IPS-18a (cell line): ENCODE data around the gene MRGPRF.
"Not testable (repeated sequence)": the region's sequence is repeated elsewhere in the genome, so short reads cannot be mapped to it uniquely, and the experiment has no call there.

ENCODE experiments used
- H3K27ac ChIP-seq: one replicate; pipeline ENCODE4 v1.5.1; 2013; ENCODE audit warnings: low read length
- H3K27me3 ChIP-seq: one replicate; pipeline ENCODE4 v1.6.1; 2013; ENCODE audit warnings: mild to moderate bottlenecking, low read length; ENCODE audit not compliant: control insufficient read depth, insufficient read depth
- H3K36me3 ChIP-seq: one replicate; pipeline ENCODE4 v1.6.1; 2013; ENCODE audit warnings: low read depth, low read length; ENCODE audit not compliant: control insufficient read depth
- H3K4me1 ChIP-seq: one replicate; pipeline ENCODE4 v1.6.1; 2013; ENCODE audit warnings: low read depth, low read length; ENCODE audit not compliant: control insufficient read depth
- H3K4me3 ChIP-seq: one replicate; pipeline ENCODE4 v1.5.1; 2013; ENCODE audit warnings: low read length
- H3K9ac ChIP-seq: one replicate; pipeline ENCODE4 v1.6.1; 2013; ENCODE audit warnings: mild to moderate bottlenecking, low read length, moderate library complexity
- H3K9me3 ChIP-seq: one replicate; pipeline ENCODE4 v1.6.1; 2013; ENCODE audit warnings: low read depth, low read length; ENCODE audit not compliant: control insufficient read depth

MRGPRF gene

DNA sequence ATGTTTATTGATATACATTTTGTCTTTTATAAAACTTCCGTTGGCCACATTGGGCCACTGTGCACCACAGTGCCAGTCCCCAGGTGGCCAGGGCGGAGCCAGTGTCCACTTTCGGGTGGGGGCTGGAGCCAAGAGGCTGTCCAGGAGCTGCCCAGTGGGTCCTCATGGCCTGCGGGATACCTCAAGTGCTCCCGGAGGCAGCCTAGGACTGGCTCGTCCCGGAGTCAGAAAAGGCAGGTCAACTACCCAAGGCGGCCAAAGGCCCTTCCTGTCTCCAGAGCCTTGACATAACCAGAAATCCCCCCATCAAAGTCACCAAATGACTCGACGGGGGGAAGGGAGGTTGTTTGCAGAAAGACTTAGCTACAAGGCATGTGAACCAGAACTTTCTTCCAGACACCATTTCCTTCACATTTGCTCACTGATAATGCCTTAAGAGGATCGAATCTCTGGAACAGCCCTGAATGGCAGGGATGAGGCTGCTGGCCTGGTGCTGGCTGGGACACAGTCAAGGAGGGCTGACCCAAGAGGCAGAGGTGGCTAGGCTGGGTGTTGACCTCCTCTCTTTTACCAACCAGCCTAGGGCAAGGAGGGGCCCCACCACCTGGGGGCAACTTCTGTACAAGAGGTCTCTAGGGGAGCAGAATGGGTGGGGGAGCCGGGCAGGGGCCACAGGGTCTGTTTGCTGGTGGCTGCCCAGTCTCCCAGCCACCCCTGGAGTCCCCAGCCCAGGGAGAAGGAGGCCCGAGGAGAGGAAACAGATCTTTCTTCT is 8.4 kb downstream of the MRGPRF start:
- Histone ChIP-seq H3K9me3 (no peaks in the 10 kb centered on the region), H3K4me1 (no peaks in the 10 kb centered on the region), H3K4me3 (no peak overlapping the region), H3K9ac (no peak overlapping the region), H3K27ac (no peak overlapping the region), H3K36me3 (no peaks in the 10 kb centered on the region), H3K27me3 (no peaks in the 10 kb centered on the region)

DNA sequence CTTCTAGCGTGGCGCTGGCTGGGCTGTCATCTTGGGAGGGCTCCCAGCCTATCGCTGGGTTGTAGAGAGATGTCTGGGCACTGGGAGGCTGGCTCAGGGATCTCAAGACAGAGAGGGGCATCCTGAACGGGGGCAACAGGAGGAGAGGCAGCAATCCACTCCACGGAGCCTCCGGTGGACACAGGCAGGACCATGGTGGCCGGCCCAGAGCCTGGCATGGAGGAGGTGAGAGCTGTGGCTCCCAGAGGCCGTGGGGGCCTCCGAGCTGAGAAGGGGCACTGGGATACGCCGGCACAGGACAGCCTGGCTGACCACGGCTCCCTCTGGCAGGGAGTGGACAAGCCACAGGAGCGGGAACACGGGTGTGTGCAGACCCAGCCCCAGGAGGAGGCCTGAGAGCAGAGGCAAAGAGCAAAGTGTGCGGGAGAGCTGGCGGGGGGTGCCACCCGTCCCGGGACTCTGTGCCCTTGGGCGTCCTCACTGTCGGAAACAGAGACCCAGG is 9.1 kb downstream of the MRGPRF start:
- H3K27me3 ChIP-seq = no peaks in the 10 kb centered on the region

DNA sequence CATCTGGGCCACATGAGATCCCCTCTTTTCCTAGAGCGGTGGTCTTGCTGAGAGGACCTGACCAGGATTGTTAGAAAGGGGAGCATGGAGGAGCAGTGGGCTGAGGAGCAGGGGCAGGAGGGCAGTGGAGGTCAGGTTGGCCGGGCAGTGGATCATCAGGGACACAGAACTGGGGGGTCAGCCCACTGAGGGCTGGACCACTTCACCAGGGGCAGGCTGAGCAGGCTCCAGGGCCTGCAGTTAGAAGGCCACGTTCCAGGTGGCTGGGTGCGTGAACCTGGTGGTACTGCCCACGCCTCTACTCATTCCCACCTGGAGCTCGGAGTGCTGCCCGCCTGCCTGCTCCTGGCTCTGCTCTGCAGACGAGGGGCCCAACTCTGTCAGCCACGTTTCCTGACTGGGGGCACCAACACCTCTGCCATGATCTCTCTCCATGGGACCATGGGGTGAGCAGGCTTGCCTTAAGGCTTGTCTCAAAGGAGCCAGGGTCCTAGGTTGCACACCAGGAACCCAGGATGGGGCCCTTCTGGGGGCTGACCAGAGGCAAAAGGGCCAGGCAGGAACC is 9.7 kb downstream of the MRGPRF start:
- Histone ChIP-seq H3K27ac (no peak overlapping the region), H3K36me3 (no peaks in the 10 kb centered on the region), H3K27me3 (no peaks in the 10 kb centered on the region), H3K9me3 (no peaks in the 10 kb centered on the region), H3K9ac (no peak overlapping the region), H3K4me3 (no peak overlapping the region), H3K4me1 (no peaks in the 10 kb centered on the region)

More for the DNA sequence above, 9.1 kb downstream of the MRGPRF start:
- no peak overlapping the region for H3K9ac ChIP-seq
- no peaks in the 10 kb centered on the region for H3K4me1 ChIP-seq
- H3K27ac ChIP-seq = no peak overlapping the region
- H3K4me3 ChIP-seq = no peak overlapping the region
- no peaks in the 10 kb centered on the region for H3K9me3 ChIP-seq
- H3K36me3 ChIP-seq = no peaks in the 10 kb centered on the region

DNA sequence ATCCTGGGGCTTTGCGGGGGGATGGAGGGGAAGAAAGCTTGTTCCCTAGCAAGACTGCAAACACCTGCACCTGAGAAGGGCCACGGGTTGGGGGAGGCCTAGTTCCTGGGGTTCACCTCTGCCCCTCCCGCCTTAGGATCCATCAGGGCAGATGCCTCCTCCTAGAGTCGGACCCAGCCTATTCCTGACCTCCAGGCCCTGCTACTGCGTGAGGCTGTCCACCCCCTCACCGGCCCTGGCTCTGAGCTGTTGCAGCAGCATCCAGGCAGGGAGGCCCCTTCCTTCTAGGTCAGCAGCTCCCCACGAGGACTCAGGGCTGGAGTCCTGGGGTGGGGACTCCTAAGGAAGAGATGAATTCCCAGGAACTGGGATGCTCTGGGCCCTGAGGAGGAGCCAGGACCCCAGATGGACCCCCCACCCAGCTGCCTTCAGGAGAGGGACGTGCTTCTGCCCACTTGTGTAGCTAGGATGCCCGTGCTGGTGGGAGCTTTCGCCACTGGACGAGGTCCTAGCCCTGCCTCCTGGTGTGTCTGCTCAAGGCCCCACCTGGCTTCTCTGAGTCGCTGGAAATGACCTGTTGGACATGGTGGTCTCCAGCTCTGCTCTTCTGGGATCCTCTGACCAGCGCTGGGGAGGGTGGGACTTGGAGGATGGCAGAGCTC is 10.3 kb downstream of the MRGPRF start:
- Histone ChIP-seq H3K4me3 (no peak overlapping the region), H3K36me3 (no peaks in the 10 kb centered on the region), H3K27ac (no peak overlapping the region), H3K27me3 (no peaks in the 10 kb centered on the region), H3K9ac (no peak overlapping the region), H3K9me3 (no peaks in the 10 kb centered on the region), H3K4me1 (no peaks in the 10 kb centered on the region)

DNA sequence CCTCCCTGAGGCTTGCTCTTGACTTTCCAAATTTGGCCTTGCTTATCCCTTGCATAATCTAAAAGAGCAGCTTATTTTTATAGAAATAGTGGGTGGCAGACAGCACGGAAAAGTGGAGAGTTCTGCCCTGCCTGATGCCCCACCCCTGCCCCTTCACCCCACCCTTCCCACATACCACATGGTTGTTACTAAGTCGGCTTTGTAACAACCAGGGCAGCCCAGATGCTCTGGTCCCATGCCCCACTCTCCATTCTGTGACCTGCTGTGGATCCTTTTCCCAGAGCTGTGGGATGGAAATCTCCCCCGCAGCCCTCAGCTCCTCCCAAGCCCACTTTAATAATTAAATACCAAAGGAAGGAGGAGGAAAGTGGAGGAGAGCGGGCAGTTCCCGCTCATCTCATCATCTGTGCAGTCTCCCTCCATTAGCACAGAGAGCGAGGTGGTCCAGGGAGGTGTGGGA is 10.9 kb downstream of the MRGPRF start:
- Histone ChIP-seq H3K27ac (no peak overlapping the region), H3K27me3 (no peaks in the 10 kb centered on the region), H3K4me1 (no peaks in the 10 kb centered on the region), H3K4me3 (no peak overlapping the region), H3K36me3 (no peaks in the 10 kb centered on the region), H3K9me3 (no peaks in the 10 kb centered on the region), H3K9ac (no peak overlapping the region)

DNA sequence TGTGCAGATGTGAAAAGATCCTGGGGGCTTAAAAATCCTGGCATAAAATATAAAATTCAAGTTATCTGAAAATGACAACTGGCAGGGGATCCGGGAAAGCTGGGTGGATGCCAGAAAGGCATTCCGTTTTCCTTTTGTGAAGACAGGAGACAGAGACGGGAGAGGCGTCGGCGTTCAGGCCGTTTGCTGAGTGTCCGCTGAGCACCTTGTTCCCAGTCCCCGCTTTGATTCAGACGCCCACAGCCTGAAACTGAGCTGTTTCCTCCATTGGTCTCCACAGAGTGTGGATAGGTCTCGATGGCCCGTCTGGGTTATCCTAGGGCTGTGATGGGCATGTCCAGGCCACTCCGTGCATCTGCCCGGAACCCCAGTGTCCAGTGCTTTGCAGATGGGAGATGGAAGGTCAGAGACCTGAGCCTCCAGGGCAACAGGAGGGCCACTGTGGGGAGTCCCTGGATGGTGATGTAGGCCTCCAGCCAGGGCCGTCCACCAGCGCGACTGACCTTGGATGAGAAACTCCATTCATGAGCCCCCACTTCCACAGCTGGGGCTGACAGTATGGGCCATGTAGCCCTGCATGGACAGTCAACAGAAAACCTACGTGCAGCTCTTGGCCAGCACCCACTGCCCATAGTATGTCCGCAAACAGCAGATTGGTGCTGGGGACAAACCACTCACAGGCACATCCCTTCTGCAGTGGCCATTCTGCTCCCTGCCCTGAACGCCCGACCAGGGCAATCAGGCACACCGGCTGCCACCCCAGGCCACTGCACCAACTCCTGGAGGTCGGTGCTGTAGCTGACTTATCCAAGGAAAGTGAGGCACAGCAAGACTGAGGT is 11.6 kb downstream of the MRGPRF start:
- Histone ChIP-seq H3K9ac (no peak overlapping the region), H3K27ac (no peak overlapping the region), H3K9me3 (no peaks in the 10 kb centered on the region), H3K4me3 (no peak overlapping the region), H3K27me3 (no peaks in the 10 kb centered on the region), H3K36me3 (no peaks in the 10 kb centered on the region), H3K4me1 (no peaks in the 10 kb centered on the region)

DNA sequence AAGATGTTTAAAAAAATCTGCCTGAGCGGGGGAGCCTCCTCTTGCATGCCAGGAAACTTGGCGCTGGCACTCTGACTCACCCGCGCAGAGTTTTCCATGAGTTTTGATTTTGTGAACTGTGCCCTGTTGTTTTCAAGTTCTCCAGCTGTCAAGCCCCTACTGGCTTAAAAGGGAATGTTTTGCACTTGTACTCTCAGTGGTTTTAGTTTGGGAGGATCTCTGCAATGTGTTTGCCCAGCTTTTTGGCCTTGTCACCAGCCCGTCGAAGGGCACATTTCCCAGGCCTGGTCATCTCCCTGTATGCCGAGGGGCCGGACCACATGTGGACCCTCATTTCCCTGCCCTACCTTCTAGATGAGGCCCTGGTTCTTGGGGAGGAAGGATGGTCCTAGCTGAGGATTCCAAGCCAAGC is 12.2 kb downstream of the MRGPRF start:
- H3K27me3 ChIP-seq = no peaks in the 10 kb centered on the region
- H3K4me1 ChIP-seq = no peaks in the 10 kb centered on the region
- no peak overlapping the region for H3K4me3 ChIP-seq
- H3K36me3 ChIP-seq = no peaks in the 10 kb centered on the region
- no peaks in the 10 kb centered on the region for H3K9me3 ChIP-seq
- H3K27ac ChIP-seq = no peak overlapping the region
- no peak overlapping the region for H3K9ac ChIP-seq

DNA sequence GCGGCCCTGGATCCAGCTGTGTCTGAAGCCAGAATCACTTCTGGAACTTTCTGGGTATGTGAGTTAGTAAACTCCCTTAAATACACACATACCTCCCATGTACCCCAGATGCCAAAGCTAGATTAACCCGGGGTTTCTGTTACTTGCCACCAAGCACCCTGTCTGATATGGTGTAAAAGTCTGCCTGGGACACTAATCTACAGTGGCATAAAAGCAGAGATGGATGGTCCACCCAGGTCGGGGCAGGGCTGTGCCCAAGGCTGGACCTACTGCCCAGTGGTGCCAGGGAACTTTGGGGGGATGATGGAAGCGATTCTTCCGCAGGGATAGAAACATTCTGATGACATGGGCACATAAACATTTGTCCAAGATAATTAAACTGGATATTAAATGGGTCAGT is 12.7 kb downstream of the MRGPRF start:
- Histone ChIP-seq H3K4me3 (no peak overlapping the region), H3K27me3 (no peaks in the 10 kb centered on the region), H3K4me1 (no peaks in the 10 kb centered on the region), H3K9me3 (no peaks in the 10 kb centered on the region), H3K27ac (no peak overlapping the region), H3K9ac (no peak overlapping the region), H3K36me3 (no peaks in the 10 kb centered on the region)

DNA sequence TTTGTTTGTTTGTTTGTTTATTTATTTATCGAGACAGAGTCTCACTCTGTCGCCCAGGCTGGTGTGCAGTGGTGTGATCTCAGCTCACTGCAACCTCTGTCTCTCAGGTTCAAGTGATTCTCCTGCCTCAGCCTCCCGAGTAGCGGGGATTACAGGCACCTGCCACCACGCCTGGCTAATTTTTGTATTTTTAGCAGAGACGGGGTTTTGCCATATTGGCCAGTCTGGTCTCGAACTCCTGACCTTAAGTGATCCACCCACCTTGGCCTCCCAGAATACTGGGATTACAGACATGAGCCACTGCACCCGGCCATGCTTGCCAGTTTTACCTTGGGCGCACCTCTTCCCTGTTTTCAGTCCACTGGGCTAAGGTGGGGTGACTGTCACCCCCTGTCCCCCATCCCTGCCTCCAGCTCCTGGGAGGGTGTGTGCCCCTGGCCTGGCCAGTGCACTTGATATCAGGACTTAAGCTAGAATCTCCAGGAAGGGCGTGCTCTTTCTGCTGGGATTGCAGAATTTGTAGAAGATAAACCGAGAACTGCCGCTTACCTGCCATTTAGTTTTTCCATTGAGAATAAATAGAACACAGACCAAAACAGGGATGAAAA is 13.2 kb downstream of the MRGPRF start:
- not testable (repeated sequence) for H3K9ac ChIP-seq, H3K27me3 ChIP-seq, H3K4me3 ChIP-seq, H3K4me1 ChIP-seq, H3K27ac ChIP-seq, H3K36me3 ChIP-seq, H3K9me3 ChIP-seq

DNA sequence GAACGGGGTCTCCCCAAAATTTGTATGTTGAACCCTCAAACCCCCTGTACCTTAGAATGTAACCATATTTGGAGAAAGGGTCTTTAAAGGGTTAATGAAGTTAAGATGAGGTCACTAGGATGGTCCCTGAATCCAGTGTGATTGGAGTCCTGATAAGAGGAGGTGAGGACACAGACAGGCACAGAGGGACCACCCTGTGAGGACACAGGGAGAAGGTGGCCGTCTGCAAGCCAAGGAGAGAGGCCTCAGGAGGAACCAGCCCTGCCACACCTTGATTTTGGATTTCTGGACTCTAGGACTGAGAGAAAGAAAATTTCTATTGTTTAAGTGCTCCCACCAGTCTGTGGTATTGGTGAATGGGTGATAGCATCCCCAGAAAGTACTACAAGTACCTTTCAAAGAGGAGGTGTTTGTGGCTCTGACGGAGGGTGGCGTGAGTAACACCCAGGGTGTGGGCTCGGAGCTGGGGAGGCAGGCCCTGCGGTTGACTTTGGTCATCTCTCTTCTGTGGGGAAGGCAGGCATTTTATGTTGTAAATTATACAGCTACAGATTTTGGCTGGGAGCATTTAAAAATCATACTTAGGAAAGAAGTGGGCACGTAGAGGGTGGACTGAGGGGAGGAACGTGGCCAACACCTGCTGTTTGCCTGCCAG is 13.8 kb downstream of the MRGPRF start:
- H3K9me3 ChIP-seq = no peaks in the 10 kb centered on the region
- no peaks in the 10 kb centered on the region for H3K4me1 ChIP-seq
- no peak overlapping the region for H3K9ac ChIP-seq
- H3K4me3 ChIP-seq = no peak overlapping the region
- no peak overlapping the region for H3K27ac ChIP-seq
- H3K27me3 ChIP-seq = no peaks in the 10 kb centered on the region
- no peaks in the 10 kb centered on the region for H3K36me3 ChIP-seq
